ENCODE results near the gene ANKRD62.

DNA sequence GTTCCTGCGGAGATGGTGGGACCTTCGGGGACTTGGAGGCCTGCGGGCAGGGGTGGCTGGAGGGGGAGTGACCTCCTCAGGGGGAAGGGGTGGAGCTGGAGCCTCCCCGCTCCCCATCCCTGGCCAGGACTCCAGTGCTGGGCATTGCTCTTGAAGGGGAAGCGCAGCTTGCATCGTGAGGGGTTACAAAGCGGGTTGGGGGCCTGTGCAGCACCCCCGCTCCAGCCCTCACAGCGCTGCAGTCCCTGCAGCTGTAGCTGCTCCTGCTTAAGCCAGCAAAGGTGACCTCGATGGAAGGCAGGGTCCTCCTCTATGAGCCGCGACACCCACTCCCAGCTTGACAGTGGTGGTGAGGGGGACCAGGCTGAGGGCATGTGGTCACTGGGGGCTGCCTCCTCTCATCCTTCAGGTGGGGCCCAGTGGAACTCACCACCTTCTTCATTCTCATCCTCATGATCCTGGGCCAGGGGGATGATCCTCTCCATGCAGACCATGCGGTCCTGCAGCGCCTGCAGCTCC lies 36.7 kb upstream of the ANKRD62 start:
- TF ChIP-seq MTA3 (IDR thresholded peaks at IDR 0.05; ENCODE audit: borderline replicate concordance) (no peak), CC2D1A (IDR thresholded peaks at IDR 0.05) (no peak)
- TF ChIP-seq, protein P1, sequence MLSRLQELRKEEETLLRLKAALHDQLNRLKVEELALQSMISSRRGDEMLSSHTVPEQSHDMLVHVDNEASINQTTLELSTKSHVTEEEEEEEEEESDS (CRISPR knock-in tag; IDR thresholded peaks at IDR 0.05): no peak

All from K562 (cell line).